ENCODE measurements around the gene PIAS2.

The PIAS2 gene

DNA sequence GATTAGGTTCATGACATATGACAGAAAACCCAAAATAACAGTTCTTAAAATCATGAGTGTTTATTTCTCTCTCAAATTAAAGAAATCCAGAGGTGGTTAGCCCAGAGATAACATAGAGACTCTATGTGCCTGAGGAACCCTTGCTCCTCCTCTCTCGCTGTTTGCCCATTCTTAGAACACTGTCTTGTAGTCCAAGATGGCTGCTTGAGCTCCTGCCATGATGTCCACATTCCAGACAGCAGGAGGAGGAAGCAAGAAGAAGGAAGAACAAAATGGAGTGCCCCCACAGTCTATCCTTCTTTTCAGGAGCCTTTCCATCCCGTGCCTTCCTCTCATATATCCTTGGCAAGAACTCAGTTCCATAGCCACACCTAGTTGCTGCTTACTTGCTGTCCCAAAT lies 146.6 kb downstream of the PIAS2 start:
- TF ChIP-seq CEBPB (IDR thresholded peaks at IDR 0.05): no peak

GRCh38 chr18:46768166-46768921 lies 149.0 kb downstream of the PIAS2 start:
- TF ChIP-seq EP300 (IDR thresholded peaks at IDR 0.05; ENCODE audit: borderline replicate concordance) (no peak), FOXM1 (IDR thresholded peaks at IDR 0.05; ENCODE audit: borderline replicate concordance, low read depth) (no peak), NFIC (IDR thresholded peaks at IDR 0.05) (no peak), TCF12 (IDR thresholded peaks at IDR 0.05; ENCODE audit: low read depth) (no peak), REST (IDR thresholded peaks at IDR 0.05; ENCODE audit: low read depth) (no peak), RAD21 (IDR thresholded peaks at IDR 0.05; ENCODE audit: low read depth) (no peak), EGR1 (IDR thresholded peaks at IDR 0.05) (no peak), YY1 (IDR thresholded peaks at IDR 0.05; ENCODE audit: low read depth) (no peak), CEBPB (IDR thresholded peaks at IDR 0.05) (no peak), CREB1 (IDR thresholded peaks at IDR 0.05; ENCODE audit: low read depth) (no peak), TEAD4 (IDR thresholded peaks at IDR 0.05) (no peak)
- TF ChIP-seq, protein P1, sequence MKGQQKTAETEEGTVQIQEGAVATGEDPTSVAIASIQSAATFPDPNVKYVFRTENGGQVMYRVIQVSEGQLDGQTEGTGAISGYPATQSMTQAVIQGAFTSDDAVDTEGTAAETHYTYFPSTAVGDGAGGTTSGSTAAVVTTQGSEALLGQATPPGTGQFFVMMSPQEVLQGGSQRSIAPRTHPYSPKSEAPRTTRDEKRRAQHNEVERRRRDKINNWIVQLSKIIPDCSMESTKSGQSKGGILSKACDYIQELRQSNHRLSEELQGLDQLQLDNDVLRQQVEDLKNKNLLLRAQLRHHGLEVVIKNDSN (IDR thresholded peaks at IDR 0.05): no peak

DNA sequence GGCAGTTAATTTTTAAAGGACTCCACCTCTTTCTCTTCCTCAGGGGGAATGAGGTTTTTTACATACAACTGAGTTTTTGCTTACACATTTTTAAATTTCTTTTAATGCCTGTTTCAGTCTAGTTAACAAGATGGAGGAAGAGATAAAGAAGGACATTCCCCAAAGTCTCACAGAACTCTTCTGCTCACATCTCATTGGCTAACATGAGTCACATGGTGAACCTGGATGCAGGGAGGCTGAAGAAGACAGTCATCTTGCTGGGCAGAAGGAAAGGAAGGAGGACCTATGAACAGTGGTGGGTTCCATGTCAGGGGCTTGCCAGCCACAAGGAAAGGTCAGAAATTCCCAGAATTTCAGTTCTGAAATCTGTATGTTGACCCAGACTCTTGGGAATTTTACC lies 150.1 kb downstream of the PIAS2 start:
- no peak for TF ChIP-seq EGR1 (IDR thresholded peaks at IDR 0.05)
- TF ChIP-seq, protein P1 (IDR thresholded peaks at IDR 0.05): peak; percentile 52; the same call in 1 of the 2 replicates

DNA sequence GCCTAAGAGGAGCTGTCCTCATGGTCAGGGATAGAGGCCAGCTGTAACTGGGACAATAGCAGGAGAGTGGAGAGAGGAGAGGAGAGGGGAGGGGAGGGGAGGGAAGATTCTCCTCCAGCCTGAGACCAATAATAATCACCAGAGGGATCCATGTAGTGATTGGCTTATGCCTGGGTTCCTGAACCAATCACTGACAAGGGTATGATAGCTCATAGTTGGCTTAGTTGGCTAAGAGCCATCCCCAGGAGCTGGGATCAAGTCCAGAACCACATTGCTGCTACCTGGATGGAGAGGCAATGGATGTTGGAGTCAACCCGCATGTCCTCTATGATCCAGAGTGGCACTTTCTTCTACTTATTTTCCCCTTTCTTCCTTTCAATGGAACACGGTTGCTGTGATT lies 152.7 kb downstream of the PIAS2 start:
- TF ChIP-seq ZBTB7A (IDR thresholded peaks at IDR 0.05; ENCODE audit: low read depth) (no peak), CREB1 (IDR thresholded peaks at IDR 0.05; ENCODE audit: low read depth) (no peak), RAD21 (IDR thresholded peaks at IDR 0.05; ENCODE audit: low read depth) (no peak), NFIC (IDR thresholded peaks at IDR 0.05) (no peak), FOXM1 (IDR thresholded peaks at IDR 0.05; ENCODE audit: borderline replicate concordance, low read depth) (no peak), CEBPB (IDR thresholded peaks at IDR 0.05) (no peak), EP300 (IDR thresholded peaks at IDR 0.05; ENCODE audit: borderline replicate concordance) (no peak), YY1 (IDR thresholded peaks at IDR 0.05; ENCODE audit: low read depth) (no peak), TAF1 (IDR thresholded peaks at IDR 0.05; ENCODE audit: low read depth) (no peak), TEAD4 (IDR thresholded peaks at IDR 0.05) (no peak)
- TF ChIP-seq, protein P1 (IDR thresholded peaks at IDR 0.05): no peak
- TF ChIP-seq, protein P2, sequence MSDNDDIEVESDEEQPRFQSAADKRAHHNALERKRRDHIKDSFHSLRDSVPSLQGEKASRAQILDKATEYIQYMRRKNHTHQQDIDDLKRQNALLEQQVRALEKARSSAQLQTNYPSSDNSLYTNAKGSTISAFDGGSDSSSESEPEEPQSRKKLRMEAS (IDR thresholded peaks at IDR 0.05): no peak

GRCh38 chr18:46761059-46761769 lies 156.1 kb downstream of the PIAS2 start:
- TF ChIP-seq, protein P1 (IDR thresholded peaks at IDR 0.05): no peak
- no peak for TF ChIP-seq EGR1 (IDR thresholded peaks at IDR 0.05)
- TF ChIP-seq NFIC (IDR thresholded peaks at IDR 0.05): no peak
- no peak for TF ChIP-seq REST (IDR thresholded peaks at IDR 0.05; ENCODE audit: low read depth)
- TF ChIP-seq TEAD4 (IDR thresholded peaks at IDR 0.05): no peak
- TF ChIP-seq EP300 (IDR thresholded peaks at IDR 0.05; ENCODE audit: borderline replicate concordance): no peak
- no peak for TF ChIP-seq TCF12 (IDR thresholded peaks at IDR 0.05; ENCODE audit: low read depth)
- TF ChIP-seq ZBTB7A (IDR thresholded peaks at IDR 0.05; ENCODE audit: low read depth): no peak
- TF ChIP-seq RAD21 (IDR thresholded peaks at IDR 0.05; ENCODE audit: low read depth): no peak
- no peak for TF ChIP-seq FOXM1 (IDR thresholded peaks at IDR 0.05; ENCODE audit: borderline replicate concordance, low read depth)
- no peak for TF ChIP-seq YY1 (IDR thresholded peaks at IDR 0.05; ENCODE audit: low read depth)

Data from Ishikawa (cell line).